SKM-1 treated with dmso at 0.1 percent for 144 hours (cell line): Measurements from ENCODE around the gene CIZ1.
"Not testable (repeated sequence)": the region's sequence is repeated elsewhere in the genome, so short reads cannot be mapped to it uniquely, and the experiment has no call there.

Source experiments
- DNase-seq: peaks from one replicate; lab custom pipeline; 2025; ENCODE audit not compliant: unreplicated experiment; lab: John Stamatoyannopoulos, UW

The CIZ1 gene

DNA sequence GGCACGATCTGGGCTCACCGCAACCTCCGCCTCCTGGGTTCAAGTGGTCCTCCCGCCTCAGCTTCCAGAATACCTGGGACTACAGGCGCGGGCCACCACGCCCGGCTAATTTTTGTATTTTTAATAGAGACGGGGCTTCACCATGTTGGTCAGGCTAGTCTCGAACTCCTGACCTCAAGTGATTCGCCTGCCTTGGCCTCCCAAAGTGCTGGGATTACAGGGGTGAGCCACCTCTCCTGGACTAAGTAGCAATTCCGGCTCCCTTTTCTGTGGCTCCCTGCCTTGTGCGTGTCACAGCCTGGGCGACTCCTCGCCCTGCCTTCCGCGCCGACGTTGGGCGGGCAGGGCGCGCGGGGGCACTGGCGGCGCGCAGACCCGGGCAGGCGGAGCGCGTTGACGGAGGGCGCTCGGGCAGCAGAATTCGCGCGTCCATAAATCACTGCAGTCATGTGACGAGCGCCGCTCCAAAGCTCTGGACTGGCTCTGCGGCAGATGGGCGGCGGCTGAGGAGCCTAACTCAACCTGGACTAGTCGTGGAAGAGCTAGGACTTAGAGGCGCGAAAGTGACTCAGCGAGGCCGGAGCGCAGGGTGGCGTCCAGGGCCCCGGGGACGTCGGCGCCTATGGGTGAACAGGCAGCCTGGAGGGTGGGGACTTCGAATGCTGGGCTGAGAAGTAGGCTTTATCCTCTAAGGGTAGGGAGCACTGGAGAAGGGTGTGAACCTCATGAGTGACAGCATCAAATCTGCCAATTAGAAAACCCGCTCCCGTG, 1.4 kb upstream of the CIZ1 start:
- DNase-seq, result no peak

- DNase-seq, result no peak
Observed at GRCh38 chr9:128190516-128191405, 611 bp downstream of the CIZ1 start.

DNA sequence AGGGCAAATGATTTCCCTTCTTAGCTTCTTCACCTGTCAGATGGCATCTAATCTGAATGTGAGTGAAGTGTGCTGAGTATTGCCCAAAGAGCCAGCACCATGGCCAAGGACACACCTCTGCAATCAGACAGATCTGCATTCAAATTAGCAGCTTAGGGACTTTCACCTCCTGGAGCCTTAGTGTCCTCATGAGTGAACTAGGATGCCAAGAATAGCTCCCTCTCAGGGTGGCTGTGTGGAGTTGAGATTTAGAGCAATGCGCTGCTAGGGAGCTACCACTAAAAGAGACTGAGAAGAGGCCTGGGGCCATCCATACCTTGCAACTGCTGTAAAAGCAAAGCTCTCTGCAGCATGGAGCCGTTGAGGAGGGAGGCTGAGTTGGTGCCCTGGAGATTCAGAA, 1.4 kb downstream of the CIZ1 start:
- DNase-seq, result no peak

DNA sequence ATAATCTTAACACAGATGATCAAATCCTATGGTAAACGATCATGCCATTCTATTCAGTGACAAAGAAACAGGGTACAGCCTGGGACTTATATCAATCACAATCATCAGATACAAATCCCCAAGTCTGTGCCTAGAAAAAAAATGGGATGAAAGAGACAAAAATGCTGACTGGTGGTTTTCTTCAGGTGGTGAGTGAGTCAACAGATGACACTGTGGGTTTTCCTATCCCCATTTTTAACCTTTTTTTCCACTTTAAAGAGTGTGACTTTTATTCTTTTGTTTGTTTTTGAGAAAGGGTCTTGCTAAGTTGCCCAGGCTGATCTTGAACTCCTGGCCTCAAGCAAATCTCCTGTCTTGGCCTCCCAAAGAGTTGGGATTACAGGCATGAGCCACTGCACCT, 3.2 kb downstream of the CIZ1 start:
- no peak for DNase-seq

DNA sequence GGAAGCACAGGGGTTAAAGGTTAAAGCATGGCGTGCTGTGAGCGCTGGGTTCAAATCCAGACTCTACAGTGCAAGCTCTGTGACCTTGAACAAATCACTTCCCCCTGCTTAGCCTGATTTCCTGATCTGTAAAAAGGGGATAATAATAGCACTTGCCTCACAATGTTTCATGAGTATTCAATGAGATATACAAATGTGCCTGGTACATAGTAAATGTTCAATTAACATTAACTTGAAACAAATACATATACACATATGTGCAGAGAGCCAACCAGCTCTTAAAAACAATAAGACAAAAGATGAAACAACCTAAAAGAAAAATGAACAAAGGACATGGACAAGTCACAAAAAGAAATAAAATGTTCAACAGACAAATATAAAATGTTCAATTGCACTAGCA, 4.0 kb downstream of the CIZ1 start:
- DNase-seq, result no peak

GRCh38 chr9:128185979-128186965, 5.1 kb downstream of the CIZ1 start:
- no peak for DNase-seq

DNA sequence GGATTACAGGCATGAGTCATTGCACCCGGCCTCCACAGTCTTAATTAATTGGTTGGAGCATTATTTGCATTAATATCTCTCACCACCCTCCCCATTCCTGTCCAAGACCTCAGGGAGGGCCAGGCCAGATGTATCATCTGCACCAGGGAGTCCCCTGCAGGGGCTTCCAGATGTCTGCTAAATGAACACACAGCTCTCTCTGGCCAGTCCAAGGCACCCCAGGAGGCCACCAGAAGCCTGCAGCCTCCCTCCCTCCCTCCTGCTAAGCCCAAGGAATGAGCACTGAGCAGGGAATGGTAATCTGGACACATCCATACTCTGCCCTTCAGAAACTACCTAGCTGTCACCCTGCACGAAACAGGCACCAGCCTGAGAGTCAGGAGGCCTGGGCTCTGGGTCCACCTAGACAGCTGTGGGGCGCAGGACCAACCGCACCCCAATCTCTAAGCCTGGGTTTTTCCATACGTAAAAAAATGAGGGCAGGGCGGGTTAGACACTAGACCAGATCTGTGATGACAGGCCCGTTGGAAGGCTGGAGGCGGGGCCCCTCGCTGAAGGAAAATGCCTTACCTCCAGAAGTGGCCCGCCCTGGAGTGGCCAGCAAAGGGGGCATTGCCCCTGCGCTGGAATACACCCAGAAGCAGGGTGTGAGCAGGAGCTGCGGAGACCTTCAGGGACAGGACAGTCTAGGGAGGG, 8.3 kb downstream of the CIZ1 start:
- DNase-seq, result no peak

- DNase-seq, result not testable (repeated sequence)
Observed at GRCh38 chr9:128181480-128181879, 9.9 kb downstream of the CIZ1 start.

- DNase-seq, result no peak
Observed at GRCh38 chr9:128180447-128180846, 10.9 kb downstream of the CIZ1 start.

- no peak for DNase-seq
Observed at GRCh38 chr9:128180001-128180400, 11.4 kb downstream of the CIZ1 start.

DNA sequence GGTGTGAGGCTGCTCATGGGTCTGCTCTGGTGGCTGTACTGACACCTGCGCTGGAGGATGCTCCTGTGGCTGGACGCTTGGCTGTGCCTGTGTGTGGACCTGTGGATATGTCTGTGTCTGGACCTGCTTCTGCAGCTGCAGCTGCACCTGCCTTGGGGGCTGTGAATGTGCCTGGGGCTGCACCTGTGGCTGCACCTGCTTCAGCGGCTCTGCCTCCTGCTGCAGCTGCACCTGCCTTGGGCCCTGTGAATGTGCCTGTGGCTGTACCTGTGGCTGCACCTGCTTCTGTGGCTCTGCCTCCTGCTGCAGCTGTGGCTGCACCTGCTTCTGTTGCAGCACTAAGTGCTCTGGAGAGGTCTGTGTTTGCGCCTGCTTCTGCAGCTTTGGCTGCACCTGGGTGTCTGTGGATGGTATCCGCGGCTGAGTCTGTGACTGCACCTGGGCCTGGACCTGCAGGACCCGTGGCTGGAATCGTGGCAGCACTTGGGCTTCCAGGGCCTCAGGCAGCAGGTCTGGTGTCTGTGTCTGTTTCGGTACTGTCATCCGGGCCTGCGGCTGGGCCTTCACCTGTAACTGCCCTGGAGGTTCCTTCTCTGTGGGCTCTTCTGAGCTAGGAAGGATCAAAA, 12.5 kb downstream of the CIZ1 start:
- DNase-seq, result no peak

DNA sequence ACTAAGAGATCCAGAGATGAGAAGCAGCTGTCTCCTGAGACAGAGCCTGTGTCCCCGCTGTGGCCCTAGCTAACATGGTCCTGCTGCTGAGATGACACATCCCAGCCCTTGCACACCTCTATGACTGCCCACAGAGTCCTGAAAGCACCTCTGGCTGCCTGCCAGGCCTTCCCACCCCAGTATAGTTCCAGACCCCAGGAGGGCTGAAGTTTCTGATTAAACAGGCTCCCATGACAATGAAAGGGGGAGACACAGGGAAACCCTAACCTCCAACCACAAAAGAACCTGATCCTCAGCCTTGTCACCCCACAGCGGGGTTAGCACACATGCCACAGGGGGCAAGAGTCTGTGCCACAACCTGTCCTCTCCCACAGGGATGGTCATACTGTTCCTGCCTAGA, 15.6 kb downstream of the CIZ1 start:
- no peak for DNase-seq

DNA sequence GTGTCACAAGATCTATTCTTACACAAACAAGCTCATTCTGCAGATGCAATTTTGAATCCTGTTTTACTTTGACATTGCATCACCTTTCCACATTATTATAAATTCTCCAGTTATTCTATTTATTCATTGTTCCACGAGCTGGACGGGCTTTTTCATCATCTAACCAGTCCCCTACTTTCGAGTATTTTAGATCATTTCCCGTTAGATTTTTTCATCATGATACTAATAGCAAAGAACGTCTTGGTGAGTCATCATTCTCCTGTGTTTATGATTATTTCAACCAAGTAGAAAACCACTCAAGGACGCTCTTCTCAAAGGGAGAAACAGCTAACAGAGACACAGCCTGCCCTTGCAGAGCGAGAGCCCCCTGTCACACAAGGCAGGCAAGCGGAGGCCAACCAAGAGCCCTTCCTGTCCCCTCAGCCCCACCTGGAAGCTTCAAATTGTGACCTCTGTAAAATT, 16.2 kb downstream of the CIZ1 start:
- no peak for DNase-seq

GRCh38 chr9:128174062-128174461, 17.3 kb downstream of the CIZ1 start:
- DNase-seq, result no peak

DNA sequence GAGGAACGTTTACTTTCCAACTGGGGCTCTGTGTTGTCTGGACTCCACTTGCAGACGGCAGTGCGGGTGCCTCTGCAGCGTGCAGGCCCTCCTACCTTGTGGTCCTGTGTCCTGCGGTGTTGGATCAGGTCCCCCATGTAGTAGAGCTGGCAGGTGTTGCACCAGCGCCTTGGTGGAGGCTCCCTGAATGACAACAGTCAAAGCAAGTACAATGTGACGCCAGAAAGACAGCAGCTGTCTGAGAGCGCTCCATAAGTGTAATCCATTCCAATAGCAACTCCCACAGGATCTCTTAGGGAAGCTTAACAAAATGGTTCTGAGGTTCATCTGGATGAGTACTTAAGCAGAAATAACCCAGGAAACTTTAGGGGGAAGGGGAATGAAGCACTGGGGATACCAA, 21.4 kb downstream of the CIZ1 start:
- no peak for DNase-seq

GRCh38 chr9:128169492-128169891, 21.9 kb downstream of the CIZ1 start:
- no peak for DNase-seq

DNA sequence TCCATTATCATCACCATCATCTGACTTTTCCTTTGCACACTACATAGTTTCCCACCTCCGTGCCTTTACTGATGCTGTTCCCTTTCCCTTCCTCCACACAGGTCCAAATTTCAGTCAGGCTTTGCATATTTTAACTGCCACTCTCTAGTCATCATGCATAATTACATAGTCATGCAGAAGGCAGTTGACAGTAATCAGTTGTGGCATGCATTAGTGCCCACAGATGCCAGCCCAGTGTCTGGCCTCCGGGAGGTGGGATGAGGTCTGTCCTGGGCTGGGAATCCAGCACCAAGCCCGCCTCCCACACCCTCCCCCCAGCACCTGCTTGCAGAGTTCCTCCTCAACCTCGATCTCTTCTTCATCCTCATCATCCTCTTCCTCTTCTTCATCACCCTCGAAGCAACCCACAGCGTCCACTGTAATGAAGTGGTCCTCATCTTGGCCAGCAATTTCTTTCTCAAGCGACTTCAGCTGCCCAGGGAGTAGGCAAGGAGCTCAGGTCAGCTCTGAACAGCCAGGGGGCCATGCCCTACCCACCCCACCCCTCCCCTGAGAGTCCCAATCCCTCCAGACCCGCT, 22.6 kb downstream of the CIZ1 start:
- DNase-seq, result no peak

DNA sequence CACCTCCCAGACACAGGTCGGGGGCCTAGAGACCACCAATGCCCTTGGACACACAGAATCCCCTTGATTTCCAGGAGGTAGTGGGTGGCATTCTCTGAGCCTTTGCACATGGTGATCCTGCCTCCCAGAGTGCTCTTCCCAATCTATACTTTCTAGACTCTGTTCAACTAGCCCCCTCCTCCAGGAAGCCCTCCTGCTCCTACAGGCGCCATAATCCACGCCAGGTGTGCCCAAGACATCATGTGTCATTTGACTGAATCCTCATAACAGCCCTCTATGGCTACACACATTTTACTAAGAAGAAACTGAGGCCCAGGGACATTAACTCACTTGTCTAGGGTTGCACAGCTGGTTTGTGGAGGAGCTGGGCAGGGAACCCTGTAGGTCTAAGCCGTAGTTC, 24.2 kb downstream of the CIZ1 start:
- no peak for DNase-seq

GRCh38 chr9:128166169-128166568, 25.2 kb downstream of the CIZ1 start:
- DNase-seq, result no peak
